PC-9 (cell line): ENCODE results near the gene NIPAL3. TPM values are rescaled to one million over a fixed set of nuclear protein-coding genes. Genes with fewer than 3 reads are reported as not detected.
"Not testable (repeated sequence)": the region's sequence is repeated elsewhere in the genome, so short reads cannot be mapped to it uniquely, and the experiment has no call there.

ENCODE experiments used
- BruUV-seq: library from RNA; stranded (reverse); fragments of 400-500 nt; replicated peaks from 2 replicates; lab custom pipeline; 2021; lab: Mats Ljungman, UMichigan
- CTCF ChIA-PET: fragments of 300-600 bp; sonication (Branson Sonifier 250); formaldehyde crosslinking; loops from one replicate; lab custom pipeline; 2022; ENCODE audit warnings: antibody characterized with exemption; lab: Charles Lee
- POLR2A ChIA-PET: fragments of 300-600 bp; sonication (Branson Sonifier 250); formaldehyde crosslinking; loops from one replicate; lab custom pipeline; 2022; ENCODE audit warnings: antibody characterized with exemption; ENCODE audit not compliant: unreplicated experiment; lab: Charles Lee
- DNase-seq, 2 experiments: peaks; one replicate each; pipeline versions ENCODE4 v3.0.0 to v3.0.0-alpha.2; 2015 to 2022; ENCODE audit warnings: mixed read lengths in 1 of 2
- H2AFZ ChIP-seq: fragments of 200-600 bp; sonication (generic); 2 replicates; pipeline ENCODE4 v1.8.1; 2017; ENCODE audit warnings: antibody characterized with exemption
- H3F3A ChIP-seq: fragments of 200-600 bp; sonication (generic); 2 replicates; pipeline ENCODE4 v1.8.1; 2017; ENCODE audit warnings: antibody characterized with exemption, mild to moderate bottlenecking, low read depth; ENCODE audit not compliant: insufficient read depth
- H3K27ac ChIP-seq: fragments of 200-600 bp; sonication (generic); 2 replicates; pipeline ENCODE4 v1.6.1; 2016; ENCODE audit warnings: mixed run types
- H3K27me3 ChIP-seq: fragments of 200-600 bp; sonication (generic); 2 replicates; pipeline ENCODE4 v1.6.1; 2016; ENCODE audit warnings: low read depth, mixed run types; ENCODE audit not compliant: insufficient read depth
- H3K36me3 ChIP-seq: fragments of 200-600 bp; sonication (generic); 2 replicates; pipeline ENCODE4 v1.6.1; 2016; ENCODE audit warnings: low read depth, mixed run types
- H3K4me1 ChIP-seq: fragments of 200-600 bp; sonication (generic); replicated peaks from 2 replicates; pipeline ENCODE4 v1.6.1; 2016; ENCODE audit warnings: mixed run types; ENCODE audit not compliant: insufficient read depth
- H3K4me2 ChIP-seq: fragments of 200-600 bp; sonication (generic); 2 replicates; pipeline ENCODE4 v1.6.1; 2017; ENCODE audit warnings: mixed run types
- H3K4me3 ChIP-seq: fragments of 200-600 bp; sonication (generic); 2 replicates; pipeline ENCODE4 v1.6.1; 2016; ENCODE audit warnings: mixed run types
- H3K79me2 ChIP-seq: fragments of 200-600 bp; sonication (generic); 2 replicates; pipeline ENCODE4 v1.6.1; 2017; ENCODE audit warnings: low read depth, mixed run types
- H3K9me2 ChIP-seq: fragments of 200-600 bp; sonication (generic); 2 replicates; pipeline ENCODE4 v1.8.1; 2017; ENCODE audit warnings: mild to moderate bottlenecking; ENCODE audit not compliant: insufficient read depth
- H3K9me3 ChIP-seq: fragments of 200-600 bp; sonication (generic); 2 replicates; pipeline ENCODE4 v1.8.1; 2016; ENCODE audit warnings: low read depth; ENCODE audit not compliant: insufficient read depth
- H4K20me1 ChIP-seq: fragments of 200-600 bp; sonication (generic); 2 replicates; pipeline ENCODE4 v1.8.1; 2017; ENCODE audit not compliant: insufficient read depth
- CTCF ChIP-seq: fragments of 200-600 bp; sonication (generic); conservative IDR thresholded peaks from 2 replicates; pipeline ENCODE4 v1.6.1; 2017; ENCODE audit warnings: mixed run types, antibody characterized with exemption, mild to moderate bottlenecking, moderate library complexity
- EZH2 ChIP-seq: fragments of 200-600 bp; sonication (generic); IDR thresholded peaks from 2 replicates; pipeline ENCODE4 v1.8.0; 2017; ENCODE audit warnings: antibody characterized with exemption, low read depth
- intact Hi-C: fragments of 100-400 bp; cut with micrococcal nuclease; formaldehyde crosslinking; loops from one replicate; pipeline ENCODE4 v1.10.0; 2022; ENCODE audit not compliant: unreplicated experiment
- total RNA-seq: library from RNA; stranded (reverse); gene quantifications from 2 replicates; pipeline ENCODE4 v1.2.3, GENCODE V29; 2021

The NIPAL3 gene
- total RNA-seq, 1 experiment from 2014 or later = 42.0 TPM

- Histone ChIP-seq H3K4me1 (peaks cover under 1% of the 10 kb centered on the region; the same call in 1 of the 2 replicates), H3K9me3 (no peaks in the 10 kb centered on the region), H3K4me3 (no peak overlapping the region), H3K9me2 (no peaks in the 10 kb centered on the region), H2AFZ (no peak overlapping the region), H3K27me3 (no peaks in the 10 kb centered on the region), H3K79me2 (no peaks in the 10 kb centered on the region), H3K36me3 (no peaks in the 10 kb centered on the region), H4K20me1 (no peaks in the 10 kb centered on the region), H3K27ac (no peak overlapping the region), H3F3A (peaks cover under 1% of the 10 kb centered on the region; the same call in 1 of the 2 replicates), H3K4me2 (no peak overlapping the region)
- TF ChIP-seq EZH2 (no peak), CTCF (no peak)
- intact Hi-C loops = no loop called here
- ChIA-PET POLR2A (no interaction called here), CTCF (no interaction called here)
- no TSS peak for BruUV-seq
- no peak for DNase-seq
Observed at GRCh38 chr1:24508911-24509310, 93.3 kb downstream of the NIPAL3 start.

- Histone ChIP-seq H3K27ac (no peak overlapping the region), H3F3A (peaks cover 22% of the 10 kb centered on the region; the same call in 1 of the 2 replicates), H3K4me2 (no peak overlapping the region), H2AFZ (no peak overlapping the region), H3K79me2 (no peaks in the 10 kb centered on the region), H3K27me3 (no peaks in the 10 kb centered on the region), H3K4me1 (no peaks in the 10 kb centered on the region), H3K36me3 (no peaks in the 10 kb centered on the region), H3K9me3 (no peaks in the 10 kb centered on the region), H3K4me3 (no peak overlapping the region), H4K20me1 (no peaks in the 10 kb centered on the region), H3K9me2 (no peaks in the 10 kb centered on the region)
- BruUV-seq = no TSS peak
- TF ChIP-seq CTCF (no peak), EZH2 (no peak)
- DNase-seq = no peak
- CTCF ChIA-PET = no interaction called here
- intact Hi-C loops = no loop called here
- POLR2A ChIA-PET = no interaction called here
Observed at GRCh38 chr1:24513706-24514105, 98.1 kb downstream of the NIPAL3 start.

- no peaks in the 10 kb centered on the region for H3K27me3 ChIP-seq
- no peak overlapping the region for H3K4me2 ChIP-seq
Observed at GRCh38 chr1:24514946-24515345, 99.3 kb downstream of the NIPAL3 start.

GRCh38 chr1:24515671-24516209 lies 100.1 kb downstream of the NIPAL3 start:
- ChIA-PET POLR2A (interaction anchor here (0.5 to 1.0 kb wide), 4 partner anchors 14 to 1771 kb away, joined by 3 to 12 read pairs (median 4); no protein-coding TSS in a partner anchor), CTCF (interaction anchor here (0.7 to 1.2 kb wide), 2 partner anchors 71 to 100 kb away, joined by 3 to 6 read pairs; partner anchors contain the start of gene NIPAL3)
- Histone ChIP-seq H3F3A (peaks cover 22% of the 10 kb centered on the region; the same call in 1 of the 2 replicates), H3K27ac (peak overlapping the region; percentile 53; the same call in 1 of the 2 replicates)
- not testable (repeated sequence) for H3K4me2 ChIP-seq, H2AFZ ChIP-seq, H3K4me1 ChIP-seq, H3K79me2 ChIP-seq, H3K27me3 ChIP-seq, H3K9me2 ChIP-seq, H3K4me3 ChIP-seq, H3K36me3 ChIP-seq, H3K9me3 ChIP-seq, H4K20me1 ChIP-seq
- intact Hi-C loops = loop anchor here (5.0 kb wide), 1 partner anchor 98 kb away; the partner anchor contains the start of gene NIPAL3
- TSS peak; percentile 96 for BruUV-seq
- DNase-seq = peak; percentile 82 to 88

More at GRCh38 chr1:24514946-24515345, 99.3 kb downstream of the NIPAL3 start:
- Histone ChIP-seq H3F3A (peaks cover 22% of the 10 kb centered on the region; the same call in 1 of the 2 replicates), H3K9me3 (no peaks in the 10 kb centered on the region), H3K27ac (0 out of 2 replicates have a peak overlapping the region, but pooled peaks have one; percentile 53), H2AFZ (no peak overlapping the region), H4K20me1 (no peaks in the 10 kb centered on the region), H3K4me1 (no peaks in the 10 kb centered on the region), H3K36me3 (no peaks in the 10 kb centered on the region), H3K9me2 (no peaks in the 10 kb centered on the region), H3K79me2 (no peaks in the 10 kb centered on the region), H3K4me3 (no peak overlapping the region)
- no peak for TF ChIP-seq EZH2
- no peak for TF ChIP-seq CTCF
- no TSS peak for BruUV-seq
- DNase-seq = no peak
- ChIA-PET POLR2A (interaction anchor here (0.6 to 1.0 kb wide), 6 partner anchors 9 to 1770 kb away, joined by 3 to 22 read pairs (median 4); no protein-coding TSS in a partner anchor), CTCF (interaction anchor here (0.6 to 1.2 kb wide), 5 partner anchors 72 to 365 kb away, joined by 3 to 7 read pairs (median 6); no protein-coding TSS in a partner anchor)
- intact Hi-C loops = loop anchor here (5.0 kb wide), 1 partner anchor 98 kb away; the partner anchor contains the start of gene NIPAL3
